Epithelial cell of esophagus (primary cell): ENCODE results near the gene STK32B.
"Not testable (repeated sequence)": the region's sequence is repeated elsewhere in the genome, so short reads cannot be mapped to it uniquely, and the experiment has no call there.

Source experiments
- DNase-seq: peaks from one replicate; pipeline ENCODE4 v3.0.0; 2010; ENCODE audit warnings: low read depth
- H3K4me3 ChIP-seq: 2 replicates; pipeline ENCODE4 v1.5.1; 2011; ENCODE audit warnings: mild to moderate bottlenecking, low read length, control low read depth
- CTCF ChIP-seq: IDR thresholded peaks from 2 replicates; pipeline ENCODE4 v1.5.1; 2011; ENCODE audit warnings: low read depth, mild to moderate bottlenecking, low read length, control low read depth, inconsistent platforms; ENCODE audit not compliant: insufficient read depth; ENCODE audit errors: missing control alignments

Gene STK32B

GRCh38 chr4:5162909-5163508 is 111.7 kb downstream of the STK32B start:
- TF ChIP-seq CTCF, result no peak
- no peak for DNase-seq
- no peak overlapping the region for H3K4me3 ChIP-seq

GRCh38 chr4:5164221-5164912 is 113.1 kb downstream of the STK32B start:
- H3K4me3 ChIP-seq, result no peak overlapping the region
- no peak for DNase-seq
- no peak for TF ChIP-seq CTCF

GRCh38 chr4:5165420-5166369 is 114.4 kb downstream of the STK32B start:
- no peak for TF ChIP-seq CTCF
- no peak for DNase-seq
- H3K4me3 ChIP-seq, result no peak overlapping the region

GRCh38 chr4:5166377-5166776 is 115.1 kb downstream of the STK32B start:
- no peak for TF ChIP-seq CTCF
- no peak for DNase-seq
- H3K4me3 ChIP-seq, result no peak overlapping the region

GRCh38 chr4:5168891-5169290 is 117.6 kb downstream of the STK32B start:
- DNase-seq, result no peak
- no peak for TF ChIP-seq CTCF
- no peak overlapping the region for H3K4me3 ChIP-seq

- not testable (repeated sequence) for H3K4me3 ChIP-seq, DNase-seq
Measured at GRCh38 chr4:5175836-5176235, 124.6 kb downstream of the STK32B start.

GRCh38 chr4:5184606-5185005 is 133.3 kb downstream of the STK32B start:
- TF ChIP-seq CTCF, result no peak
- no peak overlapping the region for H3K4me3 ChIP-seq

More at GRCh38 chr4:5184606-5185005, 133.3 kb downstream of the STK32B start:
- DNase-seq, result no peak
